Mesendoderm (in vitro differentiated cells): ENCODE data around the gene PANX1.

Experiments used
- DNase-seq: peaks from one replicate; pipeline ENCODE4 v3.0.0; 2013
- H2AK5ac ChIP-seq: 2 replicates; pipeline ENCODE4 v1.6.1; 2013; ENCODE audit warnings: low read length, inconsistent platforms
- H2BK120ac ChIP-seq: 2 replicates; pipeline ENCODE4 v1.6.1; 2013; ENCODE audit warnings: low read depth, mild to moderate bottlenecking, low read length, moderate library complexity, mixed read lengths
- H2BK15ac ChIP-seq: replicated peaks from 2 replicates; pipeline ENCODE4 v1.6.1; 2013; ENCODE audit warnings: low read depth, mild to moderate bottlenecking, moderate library complexity
- H2BK5ac ChIP-seq: 2 replicates; pipeline ENCODE4 v1.6.1; 2013; ENCODE audit warnings: low read length, inconsistent platforms
- H3K18ac ChIP-seq: 2 replicates; pipeline ENCODE4 v1.6.1; 2013; ENCODE audit warnings: mild to moderate bottlenecking, low read length, mixed read lengths
- H3K23ac ChIP-seq: one replicate; pipeline ENCODE4 v1.6.1; 2013; ENCODE audit warnings: low read length
- H3K27ac ChIP-seq: 2 replicates; pipeline ENCODE4 v1.5.1; 2013; ENCODE audit warnings: low read depth, mild to moderate bottlenecking, inconsistent platforms, low read length, moderate library complexity
- H3K27me3 ChIP-seq: 2 replicates; pipeline ENCODE4 v1.6.1; 2013; ENCODE audit warnings: low read length, control low read depth, mild to moderate bottlenecking, inconsistent platforms; ENCODE audit not compliant: insufficient read depth, poor library complexity
- H3K36me3 ChIP-seq: 2 replicates; pipeline ENCODE4 v1.6.1; 2013; ENCODE audit warnings: low read length, inconsistent platforms; ENCODE audit not compliant: control insufficient read depth, insufficient read depth
- H3K4ac ChIP-seq: one replicate; pipeline ENCODE4 v1.6.1; 2013; ENCODE audit warnings: low read depth, mild to moderate bottlenecking, low read length, moderate library complexity
- H3K4me1 ChIP-seq: 2 replicates; pipeline ENCODE4 v1.6.1; 2013; ENCODE audit warnings: low read depth, low read length, inconsistent platforms; ENCODE audit not compliant: control insufficient read depth
- H3K4me2 ChIP-seq: 2 replicates; pipeline ENCODE4 v1.6.1; 2013; ENCODE audit warnings: low read length
- H3K4me3 ChIP-seq: 2 replicates; pipeline ENCODE4 v1.5.1; 2013; ENCODE audit warnings: mild to moderate bottlenecking, low read length
- H3K56ac ChIP-seq: one replicate; pipeline ENCODE4 v1.6.1; 2013; ENCODE audit warnings: low read length
- H3K79me1 ChIP-seq: 2 replicates; pipeline ENCODE4 v1.6.1; 2013; ENCODE audit warnings: low read length, inconsistent platforms
- H3K79me2 ChIP-seq: 2 replicates; pipeline ENCODE4 v1.6.1; 2013; ENCODE audit warnings: mild to moderate bottlenecking, low read length; ENCODE audit not compliant: control insufficient read depth, insufficient read depth
- H3K9ac ChIP-seq: 2 replicates; pipeline ENCODE4 v1.6.1; 2013; ENCODE audit warnings: low read length, inconsistent platforms
- H4K5ac ChIP-seq: one replicate; pipeline ENCODE4 v1.6.1; 2013; ENCODE audit warnings: low read length
- H4K8ac ChIP-seq: one replicate; pipeline ENCODE4 v1.6.1; 2013; ENCODE audit warnings: low read depth, mild to moderate bottlenecking, control low read depth, low read length, moderate library complexity
- WGBS: extraction: QIAGEN DNeasy Blood & Tissue Kit; methylation state at CpG from one replicate; pipeline ENCODE4 v1.1.7; 2013; ENCODE audit warnings: low lambda C conversion rate, missing lambda C conversion rate; ENCODE audit not compliant: insufficient coverage; ENCODE audit errors: extremely low coverage; 5-methylcytosine and 5-hydroxymethylcytosine counted together

PANX1 gene

DNA sequence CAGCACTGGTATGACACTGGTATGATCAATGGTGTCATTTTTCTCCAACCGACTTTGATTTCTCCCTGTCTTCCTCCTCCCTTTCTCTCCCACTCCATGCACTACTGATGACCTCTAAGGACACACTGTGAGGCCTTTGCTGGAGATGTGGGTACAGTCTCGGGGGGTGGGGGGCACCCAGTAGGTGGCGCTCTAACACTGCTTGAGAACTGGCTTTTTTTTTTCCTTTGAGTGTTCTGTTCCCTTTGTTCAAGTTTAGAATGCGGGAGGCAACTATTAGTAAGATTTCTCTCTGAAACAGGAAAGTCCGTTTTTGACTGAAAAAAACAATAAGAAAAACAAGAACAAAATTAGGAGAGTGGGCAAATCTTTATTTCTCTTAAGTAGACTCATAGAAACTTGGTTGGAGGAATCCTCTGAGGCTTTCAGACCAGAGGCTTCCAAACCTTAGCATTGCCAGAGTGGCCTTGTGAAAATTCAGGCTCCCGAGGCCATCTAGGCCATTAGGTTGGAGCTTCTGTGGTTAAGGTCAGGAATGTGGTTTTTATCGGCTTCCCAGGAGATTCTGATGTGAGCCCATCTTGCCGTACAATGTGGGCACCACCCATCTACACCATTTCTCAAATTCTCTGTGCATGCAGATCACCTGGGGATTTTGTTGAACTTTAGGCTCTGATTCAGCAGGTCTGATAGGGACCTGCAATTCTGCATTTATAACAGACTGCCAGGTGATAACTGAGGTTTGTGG is 43.2 kb downstream of the PANX1 start:
- H3K36me3 ChIP-seq: no peaks in the 10 kb centered on the region
- H4K8ac ChIP-seq: no peak overlapping the region
- H3K79me2 ChIP-seq: peaks cover 46% of the 10 kb centered on the region
- H2AK5ac ChIP-seq: no peak overlapping the region
- no peak overlapping the region for H2BK5ac ChIP-seq
- no peak overlapping the region for H3K4me2 ChIP-seq
- no CpG with 5 or more reads among the region's 8 CpGs for WGBS
- no peak overlapping the region for H4K5ac ChIP-seq
- peaks cover 49% of the 10 kb centered on the region for H3K79me1 ChIP-seq
- H3K4me3 ChIP-seq: no peak overlapping the region
- H3K4ac ChIP-seq: no peak overlapping the region
- no peak overlapping the region for H3K23ac ChIP-seq
- peak; percentile 77 for DNase-seq
- no peak overlapping the region for H2BK120ac ChIP-seq
- peak overlapping the region; percentile 10 for H3K9ac ChIP-seq
- H3K4me1 ChIP-seq: peaks cover 3% of the 10 kb centered on the region
- H3K27ac ChIP-seq: no peak overlapping the region
- peak overlapping the region; percentile 63 for H3K56ac ChIP-seq
- no peak overlapping the region for H3K18ac ChIP-seq
- H2BK15ac ChIP-seq: no peak overlapping the region
- no peaks in the 10 kb centered on the region for H3K27me3 ChIP-seq

DNA sequence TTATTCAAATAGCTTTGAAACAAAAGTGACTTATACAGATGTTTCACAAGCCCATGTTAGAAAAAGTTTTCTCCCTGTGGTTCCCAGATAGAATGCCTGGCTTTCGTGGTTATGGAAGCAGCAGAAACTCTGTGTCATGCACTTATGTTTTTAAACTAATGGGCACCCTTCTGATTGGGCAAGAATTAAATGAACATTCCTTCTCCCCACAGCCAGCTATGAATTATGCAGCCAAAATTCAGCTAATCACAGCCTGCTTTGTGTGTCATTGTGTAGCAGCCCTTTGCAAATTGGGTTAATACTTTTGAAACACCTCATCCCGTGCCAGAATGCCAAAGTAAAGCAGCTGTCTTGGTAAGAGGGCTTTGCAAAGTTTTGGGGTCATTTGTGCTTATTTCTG is 46.9 kb downstream of the PANX1 start:
- H3K4ac ChIP-seq: no peak overlapping the region
- H3K56ac ChIP-seq: no peak overlapping the region
- no peak overlapping the region for H2BK5ac ChIP-seq
- peaks cover 5% of the 10 kb centered on the region for H3K36me3 ChIP-seq
- no peak overlapping the region for H3K4me2 ChIP-seq
- peaks cover 41% of the 10 kb centered on the region for H3K79me1 ChIP-seq
- H3K27ac ChIP-seq: no peak overlapping the region
- no peak overlapping the region for H2BK120ac ChIP-seq
- H3K4me3 ChIP-seq: no peak overlapping the region
- WGBS: no CpG with 5 or more reads among the region's 2 CpGs
- no peak overlapping the region for H3K9ac ChIP-seq
- H3K23ac ChIP-seq: no peak overlapping the region
- no peak overlapping the region for H4K8ac ChIP-seq
- no peak overlapping the region for H2BK15ac ChIP-seq
- H3K18ac ChIP-seq: no peak overlapping the region
- H3K27me3 ChIP-seq: no peaks in the 10 kb centered on the region
- peaks cover 36% of the 10 kb centered on the region for H3K79me2 ChIP-seq
- no peak overlapping the region for H4K5ac ChIP-seq
- H3K4me1 ChIP-seq: peaks cover 3% of the 10 kb centered on the region
- H2AK5ac ChIP-seq: no peak overlapping the region
- DNase-seq: no peak

DNA sequence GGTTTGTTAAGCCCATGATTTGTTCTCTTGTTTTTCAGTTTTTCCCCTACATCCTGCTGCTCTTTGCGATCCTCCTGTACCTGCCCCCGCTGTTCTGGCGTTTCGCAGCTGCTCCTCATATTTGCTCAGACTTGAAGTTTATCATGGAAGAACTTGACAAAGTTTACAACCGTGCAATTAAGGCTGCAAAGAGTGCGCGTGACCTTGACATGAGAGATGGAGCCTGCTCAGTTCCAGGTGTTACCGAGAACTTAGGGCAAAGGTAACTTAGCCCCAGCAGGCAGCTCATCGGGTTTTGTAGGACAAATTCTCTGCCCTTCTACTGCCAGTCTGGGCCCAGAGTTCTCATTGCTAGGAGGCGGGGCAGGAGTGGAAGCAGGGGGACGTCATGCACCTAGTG is 49.7 kb downstream of the PANX1 start:
- H3K27me3 ChIP-seq: no peaks in the 10 kb centered on the region
- no peak overlapping the region for H3K4me2 ChIP-seq
- H2BK120ac ChIP-seq: no peak overlapping the region
- H3K79me1 ChIP-seq: peaks cover 23% of the 10 kb centered on the region
- H3K56ac ChIP-seq: no peak overlapping the region
- no peak overlapping the region for H2AK5ac ChIP-seq
- no peak overlapping the region for H3K4ac ChIP-seq
- peaks cover 3% of the 10 kb centered on the region for H3K4me1 ChIP-seq
- H2BK5ac ChIP-seq: no peak overlapping the region
- H3K9ac ChIP-seq: no peak overlapping the region
- H3K27ac ChIP-seq: no peak overlapping the region
- H2BK15ac ChIP-seq: no peak overlapping the region
- WGBS: no CpG with 5 or more reads among the region's 11 CpGs
- no peak for DNase-seq
- no peak overlapping the region for H3K18ac ChIP-seq
- H4K8ac ChIP-seq: no peak overlapping the region
- no peak overlapping the region for H3K4me3 ChIP-seq
- H3K23ac ChIP-seq: no peak overlapping the region
- H4K5ac ChIP-seq: no peak overlapping the region
- peaks cover 19% of the 10 kb centered on the region for H3K79me2 ChIP-seq
- H3K36me3 ChIP-seq: peaks cover 7% of the 10 kb centered on the region

DNA sequence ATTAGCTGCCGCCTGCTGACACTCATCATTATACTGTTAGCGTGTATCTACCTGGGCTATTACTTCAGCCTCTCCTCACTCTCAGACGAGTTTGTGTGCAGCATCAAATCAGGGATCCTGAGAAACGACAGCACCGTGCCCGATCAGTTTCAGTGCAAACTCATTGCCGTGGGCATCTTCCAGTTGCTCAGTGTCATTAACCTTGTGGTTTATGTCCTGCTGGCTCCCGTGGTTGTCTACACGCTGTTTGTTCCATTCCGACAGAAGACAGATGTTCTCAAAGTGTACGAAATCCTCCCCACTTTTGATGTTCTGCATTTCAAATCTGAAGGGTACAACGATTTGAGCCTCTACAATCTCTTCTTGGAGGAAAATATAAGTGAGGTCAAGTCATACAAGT is 51.1 kb downstream of the PANX1 start:
- H3K27ac ChIP-seq: no peak overlapping the region
- no peak overlapping the region for H2BK15ac ChIP-seq
- H3K56ac ChIP-seq: no peak overlapping the region
- no peak overlapping the region for H3K4me2 ChIP-seq
- no peak overlapping the region for H3K23ac ChIP-seq
- no CpG with 5 or more reads among the region's 12 CpGs for WGBS
- H3K79me1 ChIP-seq: peaks cover 16% of the 10 kb centered on the region
- no peak overlapping the region for H4K8ac ChIP-seq
- H3K27me3 ChIP-seq: no peaks in the 10 kb centered on the region
- no peak overlapping the region for H2BK5ac ChIP-seq
- no peak overlapping the region for H3K9ac ChIP-seq
- no peak for DNase-seq
- no peak overlapping the region for H2AK5ac ChIP-seq
- H3K79me2 ChIP-seq: peaks cover 12% of the 10 kb centered on the region
- H3K36me3 ChIP-seq: peaks cover 7% of the 10 kb centered on the region
- H3K18ac ChIP-seq: no peak overlapping the region
- H4K5ac ChIP-seq: no peak overlapping the region
- H3K4me1 ChIP-seq: peaks cover 2% of the 10 kb centered on the region
- H3K4me3 ChIP-seq: no peak overlapping the region
- H2BK120ac ChIP-seq: no peak overlapping the region
- no peak overlapping the region for H3K4ac ChIP-seq

DNA sequence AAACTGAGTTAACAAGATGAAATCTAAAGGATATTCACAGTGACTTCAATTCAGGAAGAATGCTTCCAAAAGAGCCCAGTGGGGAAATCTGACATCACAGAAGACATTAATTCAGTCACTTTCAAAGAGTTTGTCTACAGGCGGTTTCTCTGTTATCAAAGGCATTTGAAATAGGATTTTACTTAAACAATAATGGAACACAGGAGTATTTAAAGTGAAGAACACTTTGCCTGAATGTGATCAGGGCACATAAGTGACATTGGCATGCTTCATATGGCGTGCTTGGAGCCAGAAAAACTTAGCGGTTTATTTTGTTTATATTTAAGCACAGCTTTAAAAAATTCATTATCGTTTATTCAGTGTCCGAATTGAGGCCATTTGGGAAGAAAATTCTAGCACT is 52.9 kb downstream of the PANX1 start:
- H3K36me3 ChIP-seq: peaks cover 7% of the 10 kb centered on the region
- H3K79me1 ChIP-seq: peaks cover 8% of the 10 kb centered on the region
- no CpG with 5 or more reads among the region's 5 CpGs for WGBS
- H3K27me3 ChIP-seq: no peaks in the 10 kb centered on the region
- peaks cover 2% of the 10 kb centered on the region for H3K4me1 ChIP-seq
- no peak overlapping the region for H3K9ac ChIP-seq
- H3K23ac ChIP-seq: no peak overlapping the region
- no peak overlapping the region for H4K8ac ChIP-seq
- no peak overlapping the region for H2BK15ac ChIP-seq
- no peak overlapping the region for H2BK5ac ChIP-seq
- no peak overlapping the region for H3K4ac ChIP-seq
- no peak overlapping the region for H3K4me3 ChIP-seq
- H4K5ac ChIP-seq: no peak overlapping the region
- no peak overlapping the region for H3K18ac ChIP-seq
- peaks cover 5% of the 10 kb centered on the region for H3K79me2 ChIP-seq
- DNase-seq: no peak
- no peak overlapping the region for H3K27ac ChIP-seq
- no peak overlapping the region for H3K4me2 ChIP-seq
- H2AK5ac ChIP-seq: no peak overlapping the region
- H2BK120ac ChIP-seq: no peak overlapping the region
- H3K56ac ChIP-seq: no peak overlapping the region

DNA sequence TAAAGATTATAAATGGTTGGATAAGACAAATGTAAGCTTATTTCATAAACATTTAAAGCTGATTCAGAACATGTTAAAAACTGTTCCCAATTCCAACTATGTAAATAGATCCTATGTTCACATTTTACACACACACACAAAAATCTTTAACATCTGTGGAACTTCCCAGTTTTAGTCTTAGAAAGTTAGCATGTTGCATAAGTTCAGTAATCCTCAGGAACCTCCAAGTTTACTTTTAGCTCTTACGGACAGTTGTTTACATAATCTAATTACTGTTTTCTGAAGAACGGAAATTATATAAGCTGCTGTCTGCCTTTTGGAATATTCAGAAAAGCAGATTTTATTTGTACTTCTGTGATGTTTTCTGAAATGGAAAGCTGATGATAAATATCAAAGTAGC is 53.3 kb downstream of the PANX1 start:
- H3K4me3 ChIP-seq: no peak overlapping the region
- WGBS: no CpG with 5 or more reads among the region's 2 CpGs
- peaks cover 7% of the 10 kb centered on the region for H3K36me3 ChIP-seq
- no peaks in the 10 kb centered on the region for H3K27me3 ChIP-seq
- no peak overlapping the region for H2BK15ac ChIP-seq
- H3K56ac ChIP-seq: no peak overlapping the region
- H3K79me1 ChIP-seq: peaks cover 7% of the 10 kb centered on the region
- H3K18ac ChIP-seq: no peak overlapping the region
- H3K27ac ChIP-seq: no peak overlapping the region
- H2BK120ac ChIP-seq: no peak overlapping the region
- H3K4me2 ChIP-seq: no peak overlapping the region
- H4K5ac ChIP-seq: no peak overlapping the region
- H3K23ac ChIP-seq: no peak overlapping the region
- peaks cover 2% of the 10 kb centered on the region for H3K79me2 ChIP-seq
- peaks cover 2% of the 10 kb centered on the region for H3K4me1 ChIP-seq
- no peak overlapping the region for H4K8ac ChIP-seq
- H2AK5ac ChIP-seq: no peak overlapping the region
- no peak overlapping the region for H3K9ac ChIP-seq
- DNase-seq: no peak
- no peak overlapping the region for H3K4ac ChIP-seq
- H2BK5ac ChIP-seq: no peak overlapping the region
